Spleen (tissue), 7 donors: ENCODE data around the gene PDCD1.

Source experiments
- CTCF ChIP-seq, 11 experiments: fragments of 200-600 bp in 7 of 11; fragments of 450-650 bp in 4 of 11; sonication (generic) in 4 of 11; IDR thresholded peaks in 8 of 11; conservative IDR thresholded peaks in 3 of 11; 1 replicate in 7 of 11; 2 replicates in 4 of 11; pipeline versions ENCODE4 v1.4.0 to v1.8.0; 2016 to 2021; ENCODE audit warnings: antibody characterized with exemption in 11 of 11, inconsistent platforms in 4 of 11, mild to moderate bottlenecking in 1 of 11
- POLR2AphosphoS5 ChIP-seq, 3 donors: sonication (generic); formaldehyde crosslinking; IDR thresholded peaks; one replicate each; pipeline ENCODE4 v1.5.1; 2017; ENCODE audit warnings: antibody characterized with exemption in 3 of 3
- donor health status: DM: no; HTN: no; CAD: no; lungs with moderate emphysema.
- donor health status: DM: no; HTN: no; CAD: no.
- donor health status: DM: no; HTN: no; CAD: no.

- TF ChIP-seq CTCF (IDR thresholded peaks at IDR 0.05 in 8 of 11, conservative IDR thresholded peaks at IDR 0.05 in 3 of 11) (no peak), POLR2AphosphoS5 (IDR thresholded peaks at IDR 0.05) (no peak)
These were observed 15.7 kb upstream of the PDCD1 start for GRCh38 chr2:241874277-241874925.
